Activated CD8-positive, alpha-beta memory T cell treated with anti-CD3 and anti-CD28 coated beads for 36 hours (primary cell): ENCODE data around the gene TGFB1I1. TPM values are rescaled to one million over a fixed set of nuclear protein-coding genes. Genes with fewer than 3 reads are reported as not detected.

ENCODE experiments used
- CTCF ChIA-PET: fragments of 350-600 bp; sonication (Branson Sonifier 250); formaldehyde crosslinking; loops from one replicate; lab custom pipeline; 2021; ENCODE audit warnings: antibody characterized with exemption; lab: Charles Lee
- POLR2A ChIA-PET: fragments of 350-600 bp; sonication (Branson Sonifier 250); formaldehyde crosslinking; loops from one replicate; lab custom pipeline; 2021; ENCODE audit warnings: antibody characterized with exemption; lab: Charles Lee
- total RNA-seq, 2 experiments: library from RNA; stranded (reverse); gene quantifications; one replicate each; pipeline ENCODE4 v1.2.3, GENCODE V29; 2021

Gene TGFB1I1
- total RNA-seq, 2 experiments from 2014 or later = 0.48 to 0.74 TPM

- POLR2A ChIA-PET = no interaction called here
- CTCF ChIA-PET = no interaction called here
Measured at GRCh38 chr16:31461921-31462804, 9.8 kb upstream of the TGFB1I1 start.

GRCh38 chr16:31464348-31464769 lies 7.6 kb upstream of the TGFB1I1 start:
- ChIA-PET CTCF (no interaction called here), POLR2A (no interaction called here)

GRCh38 chr16:31464781-31465260 lies 7.1 kb upstream of the TGFB1I1 start:
- CTCF ChIA-PET = no interaction called here
- POLR2A ChIA-PET = no interaction called here

GRCh38 chr16:31465788-31466370 lies 6.1 kb upstream of the TGFB1I1 start:
- ChIA-PET POLR2A (no interaction called here), CTCF (no interaction called here)

- ChIA-PET CTCF (no interaction called here), POLR2A (no interaction called here)
Measured at GRCh38 chr16:31466381-31466841, 5.5 kb upstream of the TGFB1I1 start.

GRCh38 chr16:31467151-31467773 lies 4.7 kb upstream of the TGFB1I1 start:
- ChIA-PET POLR2A (no interaction called here), CTCF (no interaction called here)

- ChIA-PET CTCF (no interaction called here), POLR2A (no interaction called here)
Measured at GRCh38 chr16:31467858-31468257, 4.1 kb upstream of the TGFB1I1 start.

- CTCF ChIA-PET = interaction anchor here (1.0 to 2.8 kb wide), 2 partner anchors 10 to 30 kb away, joined by 3 to 11 read pairs; no protein-coding TSS in a partner anchor
- POLR2A ChIA-PET = no interaction called here
Measured at GRCh38 chr16:31470615-31471014, 1.3 kb upstream of the TGFB1I1 start.

- ChIA-PET CTCF (interaction anchor here (2.8 kb wide), 1 partner anchor 11 kb away, joined by 11 read pairs; no protein-coding TSS in a partner anchor), POLR2A (no interaction called here)
Measured at GRCh38 chr16:31471241-31471874, 594 bp upstream of the TGFB1I1 start.

- CTCF ChIA-PET = no interaction called here
- POLR2A ChIA-PET = no interaction called here
Measured at GRCh38 chr16:31472709-31473203, 804 bp downstream of the TGFB1I1 start.

- ChIA-PET POLR2A (no interaction called here), CTCF (no interaction called here)
Measured at GRCh38 chr16:31473264-31473984, 1.5 kb downstream of the TGFB1I1 start.

GRCh38 chr16:31474173-31474714 lies 2.3 kb downstream of the TGFB1I1 start:
- CTCF ChIA-PET = interaction anchor here (1.8 kb wide), 1 partner anchor 14 kb away, joined by 9 read pairs; the partner anchor contains the start of gene ARMC5
- POLR2A ChIA-PET = interaction anchor here (0.5 to 1.1 kb wide), 2 partner anchors 13 to 399 kb away, joined by 3 read pairs; partner anchors contain the start of gene ZNF267

- ChIA-PET POLR2A (interaction anchor here (0.5 to 1.1 kb wide), 2 partner anchors 12 to 399 kb away, joined by 3 read pairs; partner anchors contain the start of gene ZNF267), CTCF (interaction anchor here (0.8 to 1.8 kb wide), 2 partner anchors 15 to 33 kb away, joined by 3 to 9 read pairs; partner anchors contain the start of genes ARMC5 and ZNF843)
Measured at GRCh38 chr16:31474773-31475738, 3.1 kb downstream of the TGFB1I1 start.

- ChIA-PET POLR2A (no interaction called here), CTCF (interaction anchor here (0.8 to 1.8 kb wide), 2 partner anchors 16 to 33 kb away, joined by 3 to 9 read pairs; partner anchors contain the start of genes ARMC5 and ZNF843)
Measured at GRCh38 chr16:31475946-31476302, 4.0 kb downstream of the TGFB1I1 start.

GRCh38 chr16:31476303-31477219 lies 4.6 kb downstream of the TGFB1I1 start:
- POLR2A ChIA-PET = interaction anchor here (1.3 kb wide), 1 partner anchor 18 kb away, joined by 4 read pairs; the partner anchor contains the start of gene ARMC5
- CTCF ChIA-PET = interaction anchor here (1.1 kb wide), 1 partner anchor 16 kb away, joined by 5 read pairs; no protein-coding TSS in a partner anchor
